Posterior vena cava (tissue), 2 donors: ENCODE data around the gene RANBP9. TPM values are rescaled to one million over a fixed set of nuclear protein-coding genes. Genes with fewer than 3 reads are reported as not detected.
A peak's percentile ranks its signal among the peaks of the same experiment; 100 is the strongest.

ENCODE experiments used
- DNase-seq: peaks from one replicate; pipeline ENCODE4 v3.0.0-alpha.2; 2020; ENCODE audit warnings: low spot score
- intact Hi-C, 2 donors: fragments of 100-400 bp; cut with DNase I; formaldehyde crosslinking; loops; one replicate each; pipeline versions ENCODE4 v1.14.1 to v1.14.2; 2022 to 2023
- total RNA-seq, 2 donors: library from RNA; stranded (reverse); fragmentation: NEBNext Ultra II Directional; extraction: Animal tissue kit (Norgen Biotek cat#: 25700); gene quantifications; one replicate each; pipeline ENCODE4 v1.2.1, GENCODE V29; 2021
- donor health status: DM: yes; HTN: yes; CAD: no.
- donor health status: DM: yes; HTN: yes; CAD: no.

RANBP9 gene
- total RNA-seq, 2 donors from 2014 or later: 33.9 to 36.9 TPM

- intact Hi-C loops: loop anchor here in 1 of 2 donors (10.0 kb wide), 1 partner anchor 69 kb away; no protein-coding TSS in a partner anchor
- no peak for DNase-seq
Observed at GRCh38 chr6:13715444-13715883, 3.8 kb upstream of the RANBP9 start.

- DNase-seq: no peak
- intact Hi-C loops: loop anchor here in 1 of 2 donors (10.0 kb wide), 1 partner anchor 72 kb away; no protein-coding TSS in a partner anchor
Observed at GRCh38 chr6:13712599-13712898, 914 bp upstream of the RANBP9 start.

GRCh38 chr6:13711324-13711732, 307 bp downstream of the RANBP9 start:
- DNase-seq: no peak
- intact Hi-C loops: loop anchor here in 1 of 2 donors (10.0 kb wide), 1 partner anchor 73 kb away; no protein-coding TSS in a partner anchor

- peak; percentile 85 for DNase-seq
- intact Hi-C loops: loop anchor here in 1 of 2 donors (10.0 kb wide), 1 partner anchor 74 kb away; no protein-coding TSS in a partner anchor
Observed at GRCh38 chr6:13710552-13711323, 897 bp downstream of the RANBP9 start.

GRCh38 chr6:13709689-13710551, 1.7 kb downstream of the RANBP9 start:
- intact Hi-C loops: loop anchor here in 1 of 2 donors (10.0 kb wide), 1 partner anchor 75 kb away; no protein-coding TSS in a partner anchor
- no peak for DNase-seq

GRCh38 chr6:13708736-13709135, 2.9 kb downstream of the RANBP9 start:
- intact Hi-C loops: no loop called here
- no peak for DNase-seq

- intact Hi-C loops: no loop called here
- no peak for DNase-seq
Observed at GRCh38 chr6:13703496-13703895, 8.1 kb downstream of the RANBP9 start.

GRCh38 chr6:13702809-13703302, 8.8 kb downstream of the RANBP9 start:
- intact Hi-C loops: no loop called here
- DNase-seq: no peak

GRCh38 chr6:13700232-13700631, 11.4 kb downstream of the RANBP9 start:
- intact Hi-C loops: no loop called here
- DNase-seq: no peak

GRCh38 chr6:13698715-13699114, 12.9 kb downstream of the RANBP9 start:
- DNase-seq: no peak
- intact Hi-C loops: no loop called here

GRCh38 chr6:13697857-13698256, 13.8 kb downstream of the RANBP9 start:
- no peak for DNase-seq
- intact Hi-C loops: no loop called here

- no peak for DNase-seq
- intact Hi-C loops: no loop called here
Observed at GRCh38 chr6:13696226-13696625, 15.4 kb downstream of the RANBP9 start.

- intact Hi-C loops: no loop called here
- DNase-seq: no peak
Observed at GRCh38 chr6:13695252-13695651, 16.4 kb downstream of the RANBP9 start.

- DNase-seq: no peak
- intact Hi-C loops: no loop called here
Observed at GRCh38 chr6:13694562-13694961, 17.1 kb downstream of the RANBP9 start.

GRCh38 chr6:13689511-13690256, 22.0 kb downstream of the RANBP9 start:
- intact Hi-C loops: no loop called here
- DNase-seq: no peak

- intact Hi-C loops: no loop called here
- no peak for DNase-seq
Observed at GRCh38 chr6:13688692-13689196, 22.9 kb downstream of the RANBP9 start.

GRCh38 chr6:13687917-13688351, 23.7 kb downstream of the RANBP9 start:
- no peak for DNase-seq
- intact Hi-C loops: no loop called here

GRCh38 chr6:13684855-13685254, 26.8 kb downstream of the RANBP9 start:
- intact Hi-C loops: no loop called here
- DNase-seq: no peak

- DNase-seq: no peak
- intact Hi-C loops: no loop called here
Observed at GRCh38 chr6:13683038-13683437, 28.6 kb downstream of the RANBP9 start.
